HepG2 (cell line): ENCODE data around the gene UNC79. TPM values are rescaled to one million over a fixed set of nuclear protein-coding genes. Genes with fewer than 3 reads are reported as not detected.

Source experiments
- CHCHD3 ChIP-seq: sonication (generic); formaldehyde crosslinking; IDR thresholded peaks from 2 replicates; pipeline ENCODE4 v1.8.0; 2022; ENCODE audit warnings: mild to moderate bottlenecking, missing genetic modification reagents, moderate library complexity
- FLYWCH1 ChIP-seq: sonication (generic); formaldehyde crosslinking; IDR thresholded peaks from 2 replicates; pipeline ENCODE4 v1.8.1; 2023; ENCODE audit warnings: mild to moderate bottlenecking, missing genetic modification reagents
- REPIN1 ChIP-seq: sonication (generic); formaldehyde crosslinking; IDR thresholded peaks from 2 replicates; pipeline ENCODE4 v1.8.0; 2022; ENCODE audit warnings: missing genetic modification reagents, low read depth, mild to moderate bottlenecking, borderline replicate concordance
- ZBTB3 ChIP-seq: sonication (generic); formaldehyde crosslinking; IDR thresholded peaks from 2 replicates; pipeline ENCODE4 v1.4.0; 2020; ENCODE audit warnings: low read depth, mild to moderate bottlenecking, moderate library complexity, missing genetic modification reagents, borderline replicate concordance
- ZFX ChIP-seq: sonication (generic); formaldehyde crosslinking; IDR thresholded peaks from 2 replicates; pipeline ENCODE4 v1.4.0; 2020; ENCODE audit warnings: mild to moderate bottlenecking, low read depth, missing genetic modification reagents, moderate library complexity
- ZNF431 ChIP-seq: sonication (generic); formaldehyde crosslinking; IDR thresholded peaks from 2 replicates; pipeline ENCODE4 v1.9.0; 2022; ENCODE audit warnings: missing genetic modification reagents, low read depth, mild to moderate bottlenecking, borderline replicate concordance
- polyA plus RNA-seq, 8 experiments: library from polyadenylated mRNA; depleted of rRNA in 3 of 8; stranded (reverse) in 7 of 8; unstranded in 1 of 8; fragments of >200 nt; fragmentation: Illumina TruSeq in 4 of 8; extraction: Trizol in 4 of 8; gene quantifications; 2 replicates each; pipeline versions ENCODE4 v1.2.1 to v1.2.3, GENCODE V29; 2011 to 2016; ENCODE audit warnings: low read depth in 4 of 8, missing spikeins in 1 of 8, mixed read lengths in 1 of 8; ENCODE audit not compliant: insufficient read depth in 1 of 8
- total RNA-seq, 5 experiments: library from RNA; depleted of rRNA; stranded (reverse); fragments of >200 nt; fragmentation: Illumina TruSeq; extraction: Trizol; gene quantifications; 2 replicates each; pipeline ENCODE4 v1.2.3, GENCODE V29; 2016; ENCODE audit warnings: low read depth in 1 of 5
- TF ChIP-seq, protein P1 (sequence below), 2 experiments: IDR thresholded peaks; 2 replicates each; pipeline ENCODE4 v1.6.1; 2011 to 2012; ENCODE audit warnings: low read length in 2 of 2, borderline replicate concordance in 1 of 2, low read depth in 1 of 2, mild to moderate bottlenecking in 1 of 2, moderate library complexity in 1 of 2
- TF ChIP-seq, protein P2 (sequence below): sonication (generic); formaldehyde crosslinking; IDR thresholded peaks from 2 replicates; pipeline ENCODE4 v1.8.1; 2023; ENCODE audit warnings: mild to moderate bottlenecking, moderate library complexity, missing genetic modification reagents
- TF ChIP-seq, protein P3 (sequence below): sonication (generic); formaldehyde crosslinking; IDR thresholded peaks from 2 replicates; pipeline ENCODE4 v1.4.0; 2020; ENCODE audit warnings: missing genetic modification reagents; ENCODE audit errors: not compliant biosample characterization
- TF ChIP-seq, protein P4 (sequence below): sonication (generic); formaldehyde crosslinking; IDR thresholded peaks from 2 replicates; pipeline ENCODE4 v1.8.1; 2023; ENCODE audit warnings: missing genetic modification reagents, mild to moderate bottlenecking, borderline replicate concordance

The UNC79 gene
- total and polyA plus RNA-seq, 2 of the 13 experiments (the other 11 are each of a cell fraction or from before 2014, with no cell fraction given): under 0.01 TPM; not detected in 1

DNA sequence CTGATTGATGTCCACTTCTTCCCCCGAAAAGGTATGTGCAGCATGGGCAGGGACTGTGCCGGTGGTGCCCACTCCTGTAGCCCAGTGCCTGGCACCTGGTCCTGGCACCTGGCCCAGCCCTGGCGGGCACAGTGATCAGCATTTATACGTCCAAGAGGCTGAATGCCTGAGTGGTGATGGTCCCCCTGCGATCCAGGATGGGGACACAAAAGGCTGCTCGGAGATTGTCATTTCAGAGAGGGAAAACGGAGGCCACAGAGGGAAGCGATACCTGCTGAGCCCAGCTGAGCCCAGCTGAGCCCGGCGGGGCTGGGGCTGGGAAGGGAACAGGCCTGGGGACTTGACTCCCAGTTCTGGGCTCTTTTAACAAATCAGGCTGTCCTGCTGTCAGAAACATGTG is 301.8 kb downstream of the UNC79 start (continued):
- TF ChIP-seq, protein P1, sequence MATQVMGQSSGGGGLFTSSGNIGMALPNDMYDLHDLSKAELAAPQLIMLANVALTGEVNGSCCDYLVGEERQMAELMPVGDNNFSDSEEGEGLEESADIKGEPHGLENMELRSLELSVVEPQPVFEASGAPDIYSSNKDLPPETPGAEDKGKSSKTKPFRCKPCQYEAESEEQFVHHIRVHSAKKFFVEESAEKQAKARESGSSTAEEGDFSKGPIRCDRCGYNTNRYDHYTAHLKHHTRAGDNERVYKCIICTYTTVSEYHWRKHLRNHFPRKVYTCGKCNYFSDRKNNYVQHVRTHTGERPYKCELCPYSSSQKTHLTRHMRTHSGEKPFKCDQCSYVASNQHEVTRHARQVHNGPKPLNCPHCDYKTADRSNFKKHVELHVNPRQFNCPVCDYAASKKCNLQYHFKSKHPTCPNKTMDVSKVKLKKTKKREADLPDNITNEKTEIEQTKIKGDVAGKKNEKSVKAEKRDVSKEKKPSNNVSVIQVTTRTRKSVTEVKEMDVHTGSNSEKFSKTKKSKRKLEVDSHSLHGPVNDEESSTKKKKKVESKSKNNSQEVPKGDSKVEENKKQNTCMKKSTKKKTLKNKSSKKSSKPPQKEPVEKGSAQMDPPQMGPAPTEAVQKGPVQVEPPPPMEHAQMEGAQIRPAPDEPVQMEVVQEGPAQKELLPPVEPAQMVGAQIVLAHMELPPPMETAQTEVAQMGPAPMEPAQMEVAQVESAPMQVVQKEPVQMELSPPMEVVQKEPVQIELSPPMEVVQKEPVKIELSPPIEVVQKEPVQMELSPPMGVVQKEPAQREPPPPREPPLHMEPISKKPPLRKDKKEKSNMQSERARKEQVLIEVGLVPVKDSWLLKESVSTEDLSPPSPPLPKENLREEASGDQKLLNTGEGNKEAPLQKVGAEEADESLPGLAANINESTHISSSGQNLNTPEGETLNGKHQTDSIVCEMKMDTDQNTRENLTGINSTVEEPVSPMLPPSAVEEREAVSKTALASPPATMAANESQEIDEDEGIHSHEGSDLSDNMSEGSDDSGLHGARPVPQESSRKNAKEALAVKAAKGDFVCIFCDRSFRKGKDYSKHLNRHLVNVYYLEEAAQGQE (IDR thresholded peaks at IDR 0.05; ENCODE audit: borderline replicate concordance in 1 of 2, low read depth in 1 of 2, low read length in 2 of 2): no peak
- TF ChIP-seq ZBTB3 (CRISPR knock-in tag) (no peak), ZFX (CRISPR knock-in tag) (no peak), CHCHD3 (CRISPR knock-in tag) (no peak), REPIN1 (CRISPR knock-in tag) (no peak), FLYWCH1 (CRISPR knock-in tag) (no peak), ZNF431 (no peak)
- TF ChIP-seq, protein P2, sequence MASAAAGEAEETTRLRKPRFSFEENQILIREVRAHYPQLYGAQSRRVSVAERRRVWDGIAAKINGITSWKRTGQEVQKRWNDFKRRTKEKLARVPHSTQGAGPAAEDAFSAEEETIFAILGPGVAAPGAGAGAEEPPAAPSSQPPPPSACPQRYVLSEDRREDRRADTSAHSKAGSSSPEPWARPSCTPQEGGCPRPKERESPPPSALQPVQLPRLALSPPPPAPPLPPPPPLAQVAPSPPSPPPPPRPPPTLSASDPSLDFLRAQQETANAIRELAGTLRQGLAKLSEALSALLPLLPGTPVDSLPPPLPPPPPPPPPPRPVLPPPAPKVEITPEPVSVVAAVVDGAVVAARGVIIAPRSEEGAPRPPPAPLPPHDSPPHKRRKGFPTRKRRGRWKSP (CRISPR knock-in tag): no peak
- TF ChIP-seq, protein P3, sequence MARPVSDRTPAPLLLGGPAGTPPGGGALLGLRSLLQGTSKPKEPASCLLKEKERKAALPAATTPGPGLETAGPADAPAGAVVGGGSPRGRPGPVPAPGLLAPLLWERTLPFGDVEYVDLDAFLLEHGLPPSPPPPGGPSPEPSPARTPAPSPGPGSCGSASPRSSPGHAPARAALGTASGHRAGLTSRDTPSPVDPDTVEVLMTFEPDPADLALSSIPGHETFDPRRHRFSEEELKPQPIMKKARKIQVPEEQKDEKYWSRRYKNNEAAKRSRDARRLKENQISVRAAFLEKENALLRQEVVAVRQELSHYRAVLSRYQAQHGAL (CRISPR knock-in tag): no peak
- TF ChIP-seq, protein P4, sequence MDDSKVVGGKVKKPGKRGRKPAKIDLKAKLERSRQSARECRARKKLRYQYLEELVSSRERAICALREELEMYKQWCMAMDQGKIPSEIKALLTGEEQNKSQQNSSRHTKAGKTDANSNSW (CRISPR knock-in tag): no peak
